PC-9 (cell line): Measurements from ENCODE around the gene CYBA. TPM values are rescaled to one million over a fixed set of nuclear protein-coding genes. Genes with fewer than 3 reads are reported as not detected.

ENCODE experiments used
- BruUV-seq: library from RNA; stranded (reverse); fragments of 400-500 nt; replicated peaks from 2 replicates; lab custom pipeline; 2021; lab: Mats Ljungman, UMichigan
- CTCF ChIA-PET: fragments of 300-600 bp; sonication (Branson Sonifier 250); formaldehyde crosslinking; loops from one replicate; lab custom pipeline; 2022; ENCODE audit warnings: antibody characterized with exemption; lab: Charles Lee
- POLR2A ChIA-PET: fragments of 300-600 bp; sonication (Branson Sonifier 250); formaldehyde crosslinking; loops from one replicate; lab custom pipeline; 2022; ENCODE audit warnings: antibody characterized with exemption; ENCODE audit not compliant: unreplicated experiment; lab: Charles Lee
- DNase-seq, 2 experiments: peaks; one replicate each; pipeline versions ENCODE4 v3.0.0 to v3.0.0-alpha.2; 2015 to 2022; ENCODE audit warnings: mixed read lengths in 1 of 2
- H2AFZ ChIP-seq: fragments of 200-600 bp; sonication (generic); 2 replicates; pipeline ENCODE4 v1.8.1; 2017; ENCODE audit warnings: antibody characterized with exemption
- H3F3A ChIP-seq: fragments of 200-600 bp; sonication (generic); 2 replicates; pipeline ENCODE4 v1.8.1; 2017; ENCODE audit warnings: antibody characterized with exemption, mild to moderate bottlenecking, low read depth; ENCODE audit not compliant: insufficient read depth
- H3K27ac ChIP-seq: fragments of 200-600 bp; sonication (generic); 2 replicates; pipeline ENCODE4 v1.6.1; 2016; ENCODE audit warnings: mixed run types
- H3K27me3 ChIP-seq: fragments of 200-600 bp; sonication (generic); 2 replicates; pipeline ENCODE4 v1.6.1; 2016; ENCODE audit warnings: low read depth, mixed run types; ENCODE audit not compliant: insufficient read depth
- H3K36me3 ChIP-seq: fragments of 200-600 bp; sonication (generic); 2 replicates; pipeline ENCODE4 v1.6.1; 2016; ENCODE audit warnings: low read depth, mixed run types
- H3K4me1 ChIP-seq: fragments of 200-600 bp; sonication (generic); replicated peaks from 2 replicates; pipeline ENCODE4 v1.6.1; 2016; ENCODE audit warnings: mixed run types; ENCODE audit not compliant: insufficient read depth
- H3K4me2 ChIP-seq: fragments of 200-600 bp; sonication (generic); 2 replicates; pipeline ENCODE4 v1.6.1; 2017; ENCODE audit warnings: mixed run types
- H3K4me3 ChIP-seq: fragments of 200-600 bp; sonication (generic); 2 replicates; pipeline ENCODE4 v1.6.1; 2016; ENCODE audit warnings: mixed run types
- H3K79me2 ChIP-seq: fragments of 200-600 bp; sonication (generic); 2 replicates; pipeline ENCODE4 v1.6.1; 2017; ENCODE audit warnings: low read depth, mixed run types
- H3K9me2 ChIP-seq: fragments of 200-600 bp; sonication (generic); 2 replicates; pipeline ENCODE4 v1.8.1; 2017; ENCODE audit warnings: mild to moderate bottlenecking; ENCODE audit not compliant: insufficient read depth
- H3K9me3 ChIP-seq: fragments of 200-600 bp; sonication (generic); 2 replicates; pipeline ENCODE4 v1.8.1; 2016; ENCODE audit warnings: low read depth; ENCODE audit not compliant: insufficient read depth
- H4K20me1 ChIP-seq: fragments of 200-600 bp; sonication (generic); 2 replicates; pipeline ENCODE4 v1.8.1; 2017; ENCODE audit not compliant: insufficient read depth
- CTCF ChIP-seq: fragments of 200-600 bp; sonication (generic); conservative IDR thresholded peaks from 2 replicates; pipeline ENCODE4 v1.6.1; 2017; ENCODE audit warnings: mixed run types, antibody characterized with exemption, mild to moderate bottlenecking, moderate library complexity
- EZH2 ChIP-seq: fragments of 200-600 bp; sonication (generic); IDR thresholded peaks from 2 replicates; pipeline ENCODE4 v1.8.0; 2017; ENCODE audit warnings: antibody characterized with exemption, low read depth
- intact Hi-C: fragments of 100-400 bp; cut with micrococcal nuclease; formaldehyde crosslinking; loops from one replicate; pipeline ENCODE4 v1.10.0; 2022; ENCODE audit not compliant: unreplicated experiment
- total RNA-seq: library from RNA; stranded (reverse); gene quantifications from 2 replicates; pipeline ENCODE4 v1.2.3, GENCODE V29; 2021

The CYBA gene
- total RNA-seq, 1 experiment from 2014 or later = 8.0 TPM

GRCh38 chr16:88622125-88622524 lies 28.7 kb downstream of the CYBA start:
- Histone ChIP-seq H3K4me2 (no peak overlapping the region), H3K4me3 (no peak overlapping the region), H3K27ac (no peak overlapping the region), H3F3A (no peaks in the 10 kb centered on the region), H4K20me1 (peaks cover 3% of the 10 kb centered on the region; the same call in 1 of the 2 replicates), H3K9me3 (no peaks in the 10 kb centered on the region), H3K4me1 (no peaks in the 10 kb centered on the region), H3K79me2 (no peaks in the 10 kb centered on the region), H2AFZ (no peak overlapping the region), H3K36me3 (no peaks in the 10 kb centered on the region), H3K27me3 (no peaks in the 10 kb centered on the region), H3K9me2 (no peaks in the 10 kb centered on the region)
- no TSS peak for BruUV-seq
- TF ChIP-seq EZH2 (no peak), CTCF (no peak)
- CTCF ChIA-PET = no interaction called here
- DNase-seq = peak in 1 of 2 experiments; percentile 5
- intact Hi-C loops = no loop called here
- POLR2A ChIA-PET = no interaction called here

GRCh38 chr16:88619859-88620815 lies 30.7 kb downstream of the CYBA start:
- no peak overlapping the region for H3K4me2 ChIP-seq
- no peaks in the 10 kb centered on the region for H3K9me2 ChIP-seq
- TF ChIP-seq CTCF (no peak), EZH2 (no peak)
- H3K27me3 ChIP-seq = no peaks in the 10 kb centered on the region
- no peaks in the 10 kb centered on the region for H3K9me3 ChIP-seq
- BruUV-seq = no TSS peak
- no peaks in the 10 kb centered on the region for H3K4me1 ChIP-seq
- no peak overlapping the region for H3K4me3 ChIP-seq
- no peak overlapping the region for H3K27ac ChIP-seq
- no peak overlapping the region for H2AFZ ChIP-seq
- peak in 1 of 2 experiments; percentile 21 for DNase-seq
- H3K36me3 ChIP-seq = no peaks in the 10 kb centered on the region
- ChIA-PET CTCF (no interaction called here), POLR2A (no interaction called here)
- intact Hi-C loops = no loop called here
- no peaks in the 10 kb centered on the region for H3F3A ChIP-seq
- no peaks in the 10 kb centered on the region for H3K79me2 ChIP-seq
- peaks cover 3% of the 10 kb centered on the region; the same call in 1 of the 2 replicates for H4K20me1 ChIP-seq

GRCh38 chr16:88618956-88619667 lies 31.7 kb downstream of the CYBA start:
- BruUV-seq = no TSS peak
- no peak overlapping the region for H3K4me3 ChIP-seq
- no peak overlapping the region for H3K4me2 ChIP-seq
- ChIA-PET CTCF (no interaction called here), POLR2A (no interaction called here)
- H3K27ac ChIP-seq = no peak overlapping the region
- no peaks in the 10 kb centered on the region for H3K79me2 ChIP-seq
- H3F3A ChIP-seq = no peaks in the 10 kb centered on the region
- H3K4me1 ChIP-seq = no peaks in the 10 kb centered on the region
- no peaks in the 10 kb centered on the region for H3K9me3 ChIP-seq
- no peaks in the 10 kb centered on the region for H3K27me3 ChIP-seq
- no peak overlapping the region for H2AFZ ChIP-seq
- DNase-seq = peak in 1 of 2 experiments; percentile 19
- no peak for TF ChIP-seq CTCF
- no peak for TF ChIP-seq EZH2
- H4K20me1 ChIP-seq = peaks cover 7% of the 10 kb centered on the region
- no peaks in the 10 kb centered on the region for H3K9me2 ChIP-seq
- no peaks in the 10 kb centered on the region for H3K36me3 ChIP-seq
- intact Hi-C loops = no loop called here
